ENCODE results near the gene AGPAT1.

AGPAT1 gene

GRCh38 chr6:32152769-32153563, 22.9 kb downstream of the AGPAT1 start:
- H3K9me3 ChIP-seq (ENCODE audit: insufficient read depth, low read length), result no peaks in the 10 kb centered on the region
- peaks cover 27% of the 10 kb centered on the region for H3K36me3 ChIP-seq (ENCODE audit: insufficient read depth, insufficient read length, low read length)
- peak overlapping the region; percentile 93 for H3K9ac ChIP-seq (ENCODE audit: insufficient read length, low read depth)
- H3K4me1 ChIP-seq (ENCODE audit: insufficient read depth, insufficient read length), result peaks cover 4% of the 10 kb centered on the region
- peak overlapping the region; percentile 84 for H3K4me3 ChIP-seq (ENCODE audit: insufficient read length, low read depth)
- DNase-seq (ENCODE audit: low read depth, low spot score), result no peak
- H3K27me3 ChIP-seq (ENCODE audit: insufficient read depth, insufficient read length), result peaks cover 3% of the 10 kb centered on the region
- TF ChIP-seq SUZ12 (IDR thresholded peaks at IDR 0.05; ENCODE audit: extremely low read depth, insufficient read depth, insufficient read length) (no peak), ZNF274 (IDR thresholded peaks at IDR 0.05; ENCODE audit: low read depth, low read length) (no peak), YY1 (IDR thresholded peaks at IDR 0.05; ENCODE audit: insufficient read depth, insufficient read length) (no peak)

DNA sequence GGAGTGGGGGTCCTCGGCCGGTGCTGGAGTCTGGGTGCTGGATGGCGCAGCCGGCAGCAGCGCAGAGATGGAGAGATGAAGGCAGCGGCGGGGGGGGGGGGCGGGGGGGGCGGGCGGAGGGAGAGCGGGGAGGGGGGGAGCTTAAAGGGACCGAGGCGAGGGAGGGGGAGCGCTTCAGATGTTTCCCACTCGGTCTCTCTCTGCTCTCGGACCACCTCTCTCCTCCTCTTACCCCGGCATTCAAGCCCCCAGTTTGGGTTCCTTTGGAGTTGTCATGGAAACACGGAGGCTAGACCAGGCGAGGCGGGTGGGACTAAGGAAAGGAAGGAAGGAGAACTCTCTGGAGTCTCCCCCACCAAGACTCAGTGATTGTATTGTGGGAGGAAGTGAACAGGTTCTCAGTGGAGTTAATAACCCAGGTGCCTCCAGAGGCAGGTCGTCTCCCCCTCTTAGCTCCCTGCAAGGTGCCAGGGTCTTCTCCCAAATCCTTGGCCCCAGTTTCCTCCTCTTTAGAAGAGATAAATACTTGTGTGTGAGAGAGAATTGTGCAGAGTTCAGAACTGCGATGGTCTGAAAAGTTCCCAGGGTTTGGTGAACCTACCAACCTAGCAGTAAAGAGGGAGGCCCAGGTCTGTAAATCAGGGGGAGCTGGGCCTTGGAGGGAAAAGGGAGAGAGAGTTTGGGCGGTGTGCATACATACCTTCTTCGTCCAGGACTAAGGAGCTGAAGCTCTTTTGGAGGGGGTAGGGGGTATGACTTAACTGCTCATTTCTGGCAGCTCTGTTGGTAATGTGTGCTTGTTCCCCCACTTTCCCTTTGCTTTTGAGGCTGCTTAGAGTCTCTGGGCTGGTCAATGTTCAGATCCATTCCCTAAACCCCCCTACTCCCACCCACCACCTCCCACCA, 23.8 kb downstream of the AGPAT1 start, which contains the start of gene PRRT1:
Gene PRRT1 (minus strand): TSS at position 77 of the 906 bp plus-strand sequence. CDS start 112 bp downstream, outside the sequence.
- peak within 1 kb of the TSS; percentile 84 for H3K4me3 ChIP-seq (ENCODE audit: insufficient read length, low read depth)
- TF ChIP-seq SUZ12 (IDR thresholded peaks at IDR 0.05; ENCODE audit: extremely low read depth, insufficient read depth, insufficient read length) (no peak), YY1 (IDR thresholded peaks at IDR 0.05; ENCODE audit: insufficient read depth, insufficient read length) (no peak), ZNF274 (IDR thresholded peaks at IDR 0.05; ENCODE audit: low read depth, low read length) (no peak)
- H3K9ac ChIP-seq (ENCODE audit: insufficient read length, low read depth), result peak within 1 kb of the TSS; percentile 93
- no peak for DNase-seq (ENCODE audit: low read depth, low spot score)
- peaks cover 20% of the 10 kb centered on the region for H3K36me3 ChIP-seq (ENCODE audit: insufficient read depth, insufficient read length, low read length)
- peaks cover 4% of the 10 kb centered on the region for H3K4me1 ChIP-seq (ENCODE audit: insufficient read depth, insufficient read length)
- H3K9me3 ChIP-seq (ENCODE audit: insufficient read depth, low read length), result no peaks in the 10 kb centered on the region
- H3K27me3 ChIP-seq (ENCODE audit: insufficient read depth, insufficient read length), result peaks cover 3% of the 10 kb centered on the region

GRCh38 chr6:32151181-32151862, 24.6 kb downstream of the AGPAT1 start:
- Histone ChIP-seq H3K9me3 (ENCODE audit: insufficient read depth, low read length) (no peaks in the 10 kb centered on the region), H3K4me1 (ENCODE audit: insufficient read depth, insufficient read length) (peaks cover 4% of the 10 kb centered on the region), H3K36me3 (ENCODE audit: insufficient read depth, insufficient read length, low read length) (peaks cover 12% of the 10 kb centered on the region), H3K27me3 (ENCODE audit: insufficient read depth, insufficient read length) (peaks cover 3% of the 10 kb centered on the region), H3K4me3 (ENCODE audit: insufficient read length, low read depth) (no peak overlapping the region), H3K9ac (ENCODE audit: insufficient read length, low read depth) (no peak overlapping the region)
- DNase-seq (ENCODE audit: low read depth, low spot score), result no peak
- TF ChIP-seq SUZ12 (IDR thresholded peaks at IDR 0.05; ENCODE audit: extremely low read depth, insufficient read depth, insufficient read length) (no peak), ZNF274 (IDR thresholded peaks at IDR 0.05; ENCODE audit: low read depth, low read length) (no peak), YY1 (IDR thresholded peaks at IDR 0.05; ENCODE audit: insufficient read depth, insufficient read length) (no peak)

DNA sequence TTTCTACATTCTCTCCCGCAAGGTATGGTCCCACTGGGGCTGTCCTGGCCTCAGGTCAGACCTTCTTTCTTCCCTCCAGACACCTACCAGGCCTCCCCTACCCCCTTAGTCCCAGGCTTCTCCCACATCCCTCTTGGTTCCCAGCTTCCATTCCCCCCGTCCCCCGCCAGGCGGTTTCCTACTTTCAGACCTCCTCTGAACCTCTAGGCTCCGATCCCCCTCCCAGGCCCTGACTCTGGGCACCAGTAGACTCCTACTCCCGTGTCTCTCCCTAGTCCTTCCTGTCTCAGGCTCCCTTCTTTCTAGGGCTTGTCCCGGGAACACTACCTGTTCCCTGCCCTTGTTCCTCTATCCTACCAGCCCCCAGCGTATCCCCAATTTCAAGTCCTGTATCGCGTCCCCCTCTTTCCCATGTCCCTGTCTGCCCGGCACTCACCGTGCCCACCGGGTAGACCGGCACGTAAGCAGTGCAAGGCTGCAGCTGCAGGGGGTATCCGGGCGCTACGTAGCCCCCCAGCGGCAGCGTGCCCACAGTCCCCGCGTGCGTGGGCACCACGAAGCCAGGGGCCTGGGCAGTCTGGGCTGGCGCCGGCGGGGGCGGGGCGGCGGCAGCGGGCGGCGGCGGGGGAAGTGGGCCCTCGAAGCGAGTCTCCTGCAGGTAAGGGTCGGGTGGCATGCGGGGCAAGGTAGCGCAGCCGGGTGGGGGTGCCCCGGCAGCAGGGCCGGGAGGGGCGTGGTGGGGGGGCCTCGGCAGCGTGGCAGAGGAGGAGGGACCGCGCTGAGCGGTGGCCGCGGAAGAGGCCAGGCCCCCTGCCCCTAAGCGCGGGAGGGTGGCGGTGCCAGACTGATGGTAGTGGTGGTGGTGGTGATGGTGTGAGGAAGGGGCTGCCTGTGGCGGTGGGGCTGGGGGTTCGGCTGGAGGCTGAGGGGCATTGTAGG, 25.7 kb downstream of the AGPAT1 start:
- Histone ChIP-seq H3K9me3 (ENCODE audit: insufficient read depth, low read length) (no peaks in the 10 kb centered on the region), H3K4me1 (ENCODE audit: insufficient read depth, insufficient read length) (peaks cover 4% of the 10 kb centered on the region), H3K9ac (ENCODE audit: insufficient read length, low read depth) (no peak overlapping the region), H3K4me3 (ENCODE audit: insufficient read length, low read depth) (no peak overlapping the region), H3K36me3 (ENCODE audit: insufficient read depth, insufficient read length, low read length) (peaks cover 3% of the 10 kb centered on the region), H3K27me3 (ENCODE audit: insufficient read depth, insufficient read length) (peaks cover 3% of the 10 kb centered on the region)
- DNase-seq (ENCODE audit: low read depth, low spot score), result no peak
- TF ChIP-seq SUZ12 (IDR thresholded peaks at IDR 0.05; ENCODE audit: extremely low read depth, insufficient read depth, insufficient read length), result no peak
- TF ChIP-seq YY1 (IDR thresholded peaks at IDR 0.05; ENCODE audit: insufficient read depth, insufficient read length), result no peak
- no peak for TF ChIP-seq ZNF274 (IDR thresholded peaks at IDR 0.05; ENCODE audit: low read depth, low read length)

DNA sequence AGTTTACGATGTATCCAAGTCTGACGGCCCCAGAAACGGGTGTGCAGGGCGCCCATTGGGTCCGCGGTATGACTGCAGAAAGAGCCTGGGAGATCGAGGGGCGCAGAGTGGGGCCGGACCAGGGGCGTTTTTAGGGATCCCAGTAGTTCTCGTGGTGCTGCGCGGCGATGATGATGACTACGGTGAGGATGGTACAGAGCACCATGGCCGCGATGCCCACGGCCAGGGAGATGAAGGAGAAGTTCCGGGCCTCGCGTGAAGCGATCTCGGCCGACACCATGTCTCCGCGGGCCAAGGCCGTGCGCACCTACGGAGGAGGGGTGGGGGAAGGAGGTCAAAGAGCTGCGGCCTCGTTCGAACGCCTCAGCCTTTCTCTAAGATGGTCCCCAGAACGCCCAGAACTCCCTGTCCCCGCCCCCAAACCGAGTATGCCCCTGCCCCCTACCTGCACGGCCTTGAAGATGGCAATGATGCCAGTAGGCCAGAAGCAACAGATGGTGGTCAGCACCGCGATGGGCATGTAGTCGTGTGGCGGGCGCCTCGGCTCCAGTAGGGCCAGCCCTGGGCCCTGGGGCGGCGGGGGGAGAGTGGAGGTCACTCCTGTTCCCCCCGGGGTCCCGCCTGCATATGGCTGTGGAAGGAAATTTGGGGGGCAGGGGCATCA, 26.7 kb downstream of the AGPAT1 start:
- no peak overlapping the region for H3K9ac ChIP-seq (ENCODE audit: insufficient read length, low read depth)
- no peak overlapping the region for H3K4me3 ChIP-seq (ENCODE audit: insufficient read length, low read depth)
- no peak for TF ChIP-seq ZNF274 (IDR thresholded peaks at IDR 0.05; ENCODE audit: low read depth, low read length)
- no peak for TF ChIP-seq SUZ12 (IDR thresholded peaks at IDR 0.05; ENCODE audit: extremely low read depth, insufficient read depth, insufficient read length)
- TF ChIP-seq YY1 (IDR thresholded peaks at IDR 0.05; ENCODE audit: insufficient read depth, insufficient read length), result no peak
- peaks cover 3% of the 10 kb centered on the region for H3K27me3 ChIP-seq (ENCODE audit: insufficient read depth, insufficient read length)
- DNase-seq (ENCODE audit: low read depth, low spot score), result no peak
- H3K4me1 ChIP-seq (ENCODE audit: insufficient read depth, insufficient read length), result no peaks in the 10 kb centered on the region
- H3K9me3 ChIP-seq (ENCODE audit: insufficient read depth, low read length), result no peaks in the 10 kb centered on the region
- H3K36me3 ChIP-seq (ENCODE audit: insufficient read depth, insufficient read length, low read length), result no peaks in the 10 kb centered on the region
